GM21526 (cell line): ENCODE results near the gene IRX1.

ENCODE experiments used
- ATAC-seq: cut with Tn5 transposase; IDR thresholded peaks from one replicate; pipeline ENCODE4 v1.9.1; 2021; ENCODE audit warnings: moderate library complexity; ENCODE audit not compliant: unreplicated experiment, low FRiP score

The IRX1 gene

GRCh38 chr5:3595006-3595961, at the start of gene IRX1:
TSS of gene IRX1 (plus strand) at chr5:3595832. CDS start at chr5:3596106, 274 bp downstream.
- no peak for ATAC-seq

- ATAC-seq, result no peak
Measured at GRCh38 chr5:3546028-3546427, 49.6 kb upstream of the IRX1 start.

GRCh38 chr5:3564116-3564515, 31.5 kb upstream of the IRX1 start:
- no peak for ATAC-seq

- no peak for ATAC-seq
Measured at GRCh38 chr5:3564827-3565518, 30.7 kb upstream of the IRX1 start.

DNA sequence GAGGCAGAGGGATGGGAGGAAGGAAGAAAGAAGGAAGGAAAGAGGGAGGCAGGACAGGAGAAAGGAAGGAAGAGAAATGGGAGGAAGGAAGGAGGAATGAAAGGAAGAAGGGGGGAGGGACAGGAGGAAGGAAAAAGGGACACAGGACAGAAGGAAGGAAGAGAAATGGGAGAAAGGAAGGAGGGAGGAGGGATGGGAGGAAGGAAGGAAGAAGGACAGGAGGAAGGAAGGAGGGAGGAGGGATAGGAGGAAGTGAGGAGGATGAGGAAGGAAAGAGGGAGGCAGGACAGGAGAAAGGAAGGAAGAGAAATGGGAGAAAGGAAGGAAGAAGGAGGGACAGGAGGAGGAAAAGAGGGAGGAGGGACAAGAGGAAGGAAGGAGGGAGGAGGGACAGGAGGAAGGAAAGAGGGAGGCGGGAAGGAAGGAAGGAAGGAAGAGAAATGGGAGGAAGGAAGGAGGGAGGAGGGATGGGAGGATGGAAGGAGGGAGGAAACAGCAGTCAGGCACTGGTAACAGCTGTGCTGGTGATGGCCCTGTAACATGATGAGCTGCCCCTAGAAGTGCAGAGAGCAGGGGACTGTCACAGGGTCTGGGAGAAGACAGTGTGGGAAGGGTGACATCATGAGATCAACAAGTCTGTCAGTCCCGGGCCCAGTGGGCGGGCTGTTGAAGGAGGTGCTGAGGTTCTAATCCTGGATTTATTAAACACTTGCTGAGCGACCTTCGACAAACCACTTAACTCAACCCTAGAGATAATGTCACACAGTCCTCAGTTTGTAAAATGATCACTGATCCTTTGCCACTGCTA, 10.7 kb upstream of the IRX1 start:
- no peak for ATAC-seq

DNA sequence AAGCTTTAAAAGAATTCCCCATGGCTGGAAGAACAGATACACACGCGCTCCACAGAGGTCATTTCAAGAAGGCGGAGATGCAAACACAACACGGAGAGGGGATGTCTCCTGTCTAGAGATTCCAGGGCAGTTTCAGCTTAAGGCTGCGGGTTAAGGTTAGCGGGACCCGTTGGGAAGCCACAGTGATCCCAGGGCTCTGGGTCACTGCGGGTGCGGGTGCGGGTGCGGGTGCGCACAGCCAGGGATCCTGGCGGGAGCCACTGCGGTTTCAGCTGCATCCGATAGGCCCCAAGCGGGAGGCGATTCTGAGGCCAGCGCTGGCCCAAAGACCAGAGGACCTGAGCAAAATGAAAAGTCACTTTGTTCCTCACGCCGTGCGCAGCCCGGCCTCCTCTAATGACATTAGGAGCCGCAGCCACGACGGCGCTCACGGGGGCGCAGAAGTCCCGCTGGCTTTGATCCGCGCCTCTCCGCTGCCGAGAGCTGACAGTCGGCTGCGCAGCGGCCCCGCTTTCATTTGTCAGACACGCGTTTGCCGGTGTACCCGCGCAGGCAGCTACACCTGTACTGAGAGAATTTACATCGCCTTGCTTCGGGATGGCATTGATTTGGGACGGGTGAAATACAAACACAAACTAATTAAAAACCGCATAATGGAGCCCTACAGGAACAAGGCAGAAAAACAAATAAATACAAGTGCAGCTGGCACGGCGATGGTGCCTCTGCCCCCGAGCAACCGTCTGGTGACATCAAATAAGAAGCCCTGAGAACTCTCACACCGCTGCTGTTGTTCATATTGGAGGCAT, 5.3 kb upstream of the IRX1 start:
- no peak for ATAC-seq

- no peak for ATAC-seq
Measured at GRCh38 chr5:3590967-3591900, 4.4 kb upstream of the IRX1 start.

GRCh38 chr5:3592298-3592697, 3.3 kb upstream of the IRX1 start:
- no peak for ATAC-seq

DNA sequence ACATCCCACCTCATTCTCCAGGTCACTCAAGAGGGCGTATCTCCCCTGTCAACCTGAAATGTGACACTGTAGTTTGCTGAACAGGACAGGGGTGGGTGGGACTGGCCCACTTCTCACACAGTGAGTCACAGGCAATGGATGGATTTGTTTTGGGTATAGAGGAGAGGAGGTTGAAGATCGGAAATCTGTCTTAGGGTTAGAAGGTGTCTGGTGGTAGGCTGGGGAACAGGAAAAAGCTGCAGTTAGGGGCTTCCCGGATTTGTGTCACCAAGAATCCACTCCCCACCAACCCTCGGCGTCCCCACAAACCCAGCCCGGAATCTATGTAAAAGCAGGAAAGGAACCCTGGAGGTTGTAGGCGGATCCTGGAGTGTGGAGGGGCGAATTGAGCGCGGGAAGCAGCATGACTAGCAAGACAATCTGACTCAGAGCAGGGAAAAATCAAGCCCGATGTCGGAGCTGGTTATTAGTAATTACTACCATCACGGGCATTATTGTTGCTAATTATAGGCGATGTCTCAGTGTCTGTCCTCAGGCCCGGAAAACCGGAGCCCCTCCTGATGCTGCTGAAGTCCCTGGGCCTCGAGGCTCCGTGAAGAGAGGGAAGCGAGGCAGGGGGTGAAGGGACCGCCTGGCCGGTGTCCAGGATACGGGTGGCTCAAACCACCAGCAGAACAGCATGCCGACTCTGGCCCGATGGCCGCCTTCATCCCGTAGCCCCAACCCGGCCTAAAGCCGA, 1.7 kb upstream of the IRX1 start:
- no peak for ATAC-seq

DNA sequence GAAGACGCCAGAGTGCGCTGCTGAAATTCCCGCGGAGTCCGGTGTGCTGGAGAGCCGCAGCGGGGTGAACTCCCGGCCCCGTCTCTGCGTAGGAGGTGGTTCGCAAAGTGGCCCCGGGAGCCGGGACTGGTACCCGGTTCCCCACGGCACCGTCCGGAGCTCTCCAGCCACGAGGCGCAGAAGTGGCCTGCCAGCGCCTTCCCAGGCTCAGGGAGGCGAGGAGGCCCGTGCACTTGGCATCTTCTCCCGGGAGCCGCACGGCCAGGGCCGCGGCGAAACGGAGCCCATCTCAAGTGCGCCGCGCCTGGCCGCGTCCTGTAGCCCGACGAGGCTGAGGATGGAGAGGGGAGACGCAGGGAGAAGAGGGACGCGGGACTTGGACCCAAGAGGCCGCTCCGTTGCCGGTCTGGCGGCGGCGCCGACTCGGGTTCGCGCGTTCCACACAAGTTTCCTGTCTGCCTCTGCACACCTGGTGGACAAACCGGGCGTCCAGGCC, 1.1 kb upstream of the IRX1 start:
- ATAC-seq, result no peak

DNA sequence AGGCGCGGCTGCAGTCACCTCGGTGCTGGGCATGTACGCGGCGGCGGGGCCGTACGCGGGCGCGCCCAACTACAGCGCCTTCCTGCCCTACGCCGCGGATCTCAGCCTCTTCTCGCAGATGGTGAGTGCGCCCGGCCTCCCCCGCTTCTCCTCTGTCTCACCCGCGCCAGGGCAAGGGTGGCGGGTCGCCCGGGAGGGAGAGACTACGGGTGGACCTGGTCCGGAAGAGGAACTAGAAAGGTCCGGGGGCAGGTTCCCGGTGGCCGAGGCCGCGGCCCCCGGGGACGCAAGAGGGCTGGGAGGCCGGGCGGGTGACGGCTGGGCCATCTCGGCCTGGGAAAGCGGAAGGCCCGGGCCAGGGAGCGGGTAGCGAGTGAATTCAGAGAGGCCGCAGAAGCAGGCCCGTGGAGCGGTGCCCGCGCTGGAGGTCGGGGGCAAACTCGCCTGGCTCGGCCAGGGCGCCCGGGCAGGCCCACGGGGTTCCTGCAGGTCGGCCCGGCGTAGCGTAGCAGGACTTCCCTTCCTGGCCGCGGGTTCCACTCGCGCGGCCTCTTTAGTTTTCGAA, 711 bp downstream of the IRX1 start:
- no peak for ATAC-seq

GRCh38 chr5:3596857-3597166, 1.2 kb downstream of the IRX1 start:
- ATAC-seq, result no peak

GRCh38 chr5:3597167-3598007, 1.8 kb downstream of the IRX1 start:
- no peak for ATAC-seq

DNA sequence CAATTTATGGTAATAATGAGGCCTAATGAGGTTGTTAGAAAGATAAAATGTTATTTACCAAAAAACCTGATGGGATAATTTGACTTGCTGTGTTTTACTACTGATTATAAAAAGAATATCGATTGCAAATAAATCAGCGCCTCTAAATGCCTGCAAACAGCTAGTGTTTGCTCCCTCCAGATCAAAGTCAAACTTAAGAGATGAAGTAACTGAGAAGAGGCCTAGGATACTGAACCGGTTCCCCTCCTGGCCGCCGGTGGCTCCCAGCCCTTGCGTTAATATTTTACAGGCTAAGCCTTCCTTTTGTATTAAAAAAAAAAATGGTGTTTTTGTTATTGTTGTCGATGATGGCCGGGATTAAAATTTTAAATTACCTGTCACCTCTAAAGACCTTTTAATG, 2.6 kb downstream of the IRX1 start:
- ATAC-seq, result no peak

DNA sequence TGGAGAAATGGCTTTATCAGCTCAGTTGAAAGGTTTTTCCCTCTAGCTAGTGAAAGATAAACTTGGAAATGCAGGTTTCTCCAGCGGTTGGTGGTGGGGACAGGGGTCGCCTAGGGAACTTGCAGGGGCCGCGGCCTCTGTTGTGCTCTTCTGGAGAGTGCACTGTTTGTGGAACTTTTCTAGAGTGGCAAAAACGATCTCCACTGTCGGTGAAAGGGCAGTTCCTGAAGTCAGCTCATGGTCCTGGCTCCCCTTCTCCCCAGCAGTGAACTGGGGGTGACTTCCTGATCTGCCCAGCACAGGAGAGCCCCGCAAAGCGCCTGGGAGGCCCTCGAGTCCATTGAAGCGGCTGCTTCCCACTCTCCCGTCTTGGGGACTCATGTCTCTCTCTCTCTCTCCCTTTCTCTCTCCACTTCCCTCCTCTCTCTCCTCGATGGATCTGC, 3.2 kb downstream of the IRX1 start:
- ATAC-seq, result no peak

DNA sequence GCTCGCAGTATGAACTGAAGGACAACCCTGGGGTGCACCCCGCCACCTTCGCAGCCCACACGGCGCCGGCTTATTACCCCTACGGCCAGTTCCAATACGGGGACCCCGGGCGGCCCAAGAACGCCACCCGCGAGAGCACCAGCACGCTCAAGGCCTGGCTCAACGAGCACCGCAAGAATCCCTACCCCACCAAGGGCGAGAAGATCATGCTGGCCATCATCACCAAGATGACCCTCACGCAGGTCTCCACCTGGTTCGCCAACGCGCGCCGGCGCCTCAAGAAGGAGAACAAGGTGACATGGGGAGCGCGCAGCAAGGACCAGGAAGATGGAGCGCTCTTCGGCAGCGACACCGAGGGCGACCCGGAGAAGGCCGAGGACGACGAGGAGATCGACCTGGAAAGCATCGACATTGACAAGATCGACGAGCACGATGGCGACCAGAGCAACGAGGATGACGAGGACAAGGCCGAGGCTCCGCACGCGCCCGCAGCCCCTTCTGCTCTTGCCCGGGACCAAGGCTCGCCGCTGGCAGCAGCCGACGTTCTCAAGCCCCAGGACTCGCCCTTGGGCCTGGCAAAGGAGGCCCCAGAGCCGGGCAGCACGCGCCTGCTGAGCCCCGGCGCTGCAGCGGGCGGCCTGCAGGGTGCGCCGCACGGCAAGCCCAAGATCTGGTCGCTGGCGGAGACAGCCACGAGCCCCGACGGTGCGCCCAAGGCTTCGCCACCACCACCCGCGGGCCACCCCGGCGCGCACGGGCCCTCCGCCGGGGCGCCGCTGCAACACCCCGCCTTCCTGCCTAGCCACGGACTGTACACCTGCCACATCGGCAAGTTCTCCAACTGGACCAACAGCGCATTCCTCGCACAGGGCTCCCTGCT, 3.8 kb downstream of the IRX1 start:
- ATAC-seq, result no peak
